PC-9 (cell line): ENCODE results near the gene DNM3.

ENCODE experiments used
- EZH2 ChIP-seq: fragments of 200-600 bp; sonication (generic); IDR thresholded peaks from 2 replicates; pipeline ENCODE4 v1.8.0; 2017; ENCODE audit warnings: antibody characterized with exemption, low read depth
- TF ChIP-seq, protein P1 (sequence below): fragments of 200-600 bp; sonication (generic); conservative IDR thresholded peaks from 2 replicates; pipeline ENCODE4 v1.6.1; 2017; ENCODE audit warnings: mixed run types, antibody characterized with exemption, mild to moderate bottlenecking, moderate library complexity

DNA sequence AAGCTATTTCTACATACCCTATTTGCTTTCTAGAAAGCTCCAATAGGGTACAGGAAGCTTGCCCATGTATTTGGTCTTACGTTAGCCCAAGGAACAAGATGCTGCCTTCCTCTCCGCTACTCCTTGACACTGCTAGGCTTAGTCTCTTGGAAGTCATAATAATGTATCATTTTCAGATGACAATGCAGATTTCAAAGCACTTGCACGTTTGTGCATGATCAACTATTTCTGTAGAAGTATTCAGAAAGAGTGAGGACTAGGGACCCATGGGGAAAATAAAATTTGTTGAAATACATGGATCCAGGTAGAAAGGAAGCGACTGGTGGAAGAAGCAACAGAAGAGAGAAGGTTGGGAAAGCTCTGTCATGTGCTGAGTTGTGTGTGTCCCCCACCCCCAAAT lies 367.3 kb downstream of the DNM3 start:
- TF ChIP-seq, protein P1, sequence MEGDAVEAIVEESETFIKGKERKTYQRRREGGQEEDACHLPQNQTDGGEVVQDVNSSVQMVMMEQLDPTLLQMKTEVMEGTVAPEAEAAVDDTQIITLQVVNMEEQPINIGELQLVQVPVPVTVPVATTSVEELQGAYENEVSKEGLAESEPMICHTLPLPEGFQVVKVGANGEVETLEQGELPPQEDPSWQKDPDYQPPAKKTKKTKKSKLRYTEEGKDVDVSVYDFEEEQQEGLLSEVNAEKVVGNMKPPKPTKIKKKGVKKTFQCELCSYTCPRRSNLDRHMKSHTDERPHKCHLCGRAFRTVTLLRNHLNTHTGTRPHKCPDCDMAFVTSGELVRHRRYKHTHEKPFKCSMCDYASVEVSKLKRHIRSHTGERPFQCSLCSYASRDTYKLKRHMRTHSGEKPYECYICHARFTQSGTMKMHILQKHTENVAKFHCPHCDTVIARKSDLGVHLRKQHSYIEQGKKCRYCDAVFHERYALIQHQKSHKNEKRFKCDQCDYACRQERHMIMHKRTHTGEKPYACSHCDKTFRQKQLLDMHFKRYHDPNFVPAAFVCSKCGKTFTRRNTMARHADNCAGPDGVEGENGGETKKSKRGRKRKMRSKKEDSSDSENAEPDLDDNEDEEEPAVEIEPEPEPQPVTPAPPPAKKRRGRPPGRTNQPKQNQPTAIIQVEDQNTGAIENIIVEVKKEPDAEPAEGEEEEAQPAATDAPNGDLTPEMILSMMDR = no peak
- no peak for TF ChIP-seq EZH2
